ENCODE data around the gene PAFAH1B1. TPM values are rescaled to one million over a fixed set of nuclear protein-coding genes. Genes with fewer than 3 reads are reported as not detected.
A peak's percentile ranks its signal among the peaks of the same experiment; 100 is the strongest.
"Not testable (repeated sequence)": the region's sequence is repeated elsewhere in the genome, so short reads cannot be mapped to it uniquely, and the experiment has no call there.

PAFAH1B1 gene
- polyA plus RNA-seq, 2 donors = 36.6 to 40.7 TPM

DNA sequence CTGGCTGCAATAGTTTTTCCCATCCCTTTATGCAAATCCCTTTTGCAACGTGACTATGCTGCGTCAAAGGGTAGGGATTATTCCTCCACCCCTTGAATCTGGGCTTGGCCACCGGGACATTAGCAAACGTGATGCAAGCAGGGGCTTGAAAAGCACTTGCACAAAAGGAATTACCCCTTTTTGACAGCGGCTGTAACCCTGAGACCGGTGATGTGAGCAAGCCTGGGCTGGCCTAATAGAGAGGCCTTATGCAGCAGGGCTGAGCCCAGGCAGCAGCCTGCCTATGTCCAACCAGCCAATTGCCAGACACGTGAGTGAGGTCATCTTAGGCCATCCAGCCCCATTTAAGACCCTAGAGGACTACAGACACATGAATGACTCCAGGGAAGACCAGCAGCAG is 30.4 kb upstream of the PAFAH1B1 start:
- WGBS, 2 donors = 40 to 55% methylated on average over 7 of the region's 7 CpGs
- H3K27ac ChIP-seq (ENCODE audit: low read depth in 2 of 2, low read length in 1 of 2) = peak overlapping the region; percentile 65 to 94

DNA sequence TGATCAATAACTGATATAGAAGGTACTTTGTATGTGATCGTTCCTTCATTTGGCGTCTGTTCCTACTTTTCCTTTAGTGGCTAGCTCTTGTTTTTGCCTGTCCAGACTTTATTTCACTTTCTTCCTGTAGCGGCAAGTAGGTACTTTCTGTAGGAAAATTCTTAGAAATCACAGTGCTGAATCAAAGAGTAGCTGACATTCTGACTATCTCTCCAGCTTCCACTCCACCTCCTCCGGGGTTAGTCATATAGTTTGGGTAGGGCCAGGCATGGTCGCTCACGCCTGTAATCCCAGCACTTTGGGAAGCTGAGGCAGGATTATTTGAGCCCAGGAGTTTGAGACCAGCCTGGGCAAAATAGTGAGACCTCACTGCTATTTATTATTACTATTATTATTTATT is 29.9 kb upstream of the PAFAH1B1 start:
- Histone ChIP-seq H3K9me3 (ENCODE audit: control insufficient read depth in 2 of 2, insufficient read depth in 1 of 2, low read depth in 1 of 2, low read length in 1 of 2) (no peaks in the 10 kb centered on the region), H3K4me1 (ENCODE audit: control insufficient read depth in 2 of 2, insufficient read depth in 2 of 2, low read length in 1 of 2) (no peaks in the 10 kb centered on the region), H3K36me3 (ENCODE audit: control insufficient read depth in 2 of 2, insufficient read depth in 2 of 2, low read length in 1 of 2) (no peaks in the 10 kb centered on the region), H3K4me3 (ENCODE audit: low read depth in 1 of 2, low read length in 2 of 2) (no peak overlapping the region), H3K27me3 (ENCODE audit: control insufficient read depth in 1 of 2, insufficient read depth in 2 of 2, low read length in 2 of 2) (no peaks in the 10 kb centered on the region), H3K27ac (ENCODE audit: low read depth in 2 of 2, low read length in 1 of 2) (peak overlapping the region; percentile 65 to 94)
- 50 to 62% methylated on average over 6 of the region's 6 CpGs for WGBS, 2 donors

More for the DNA sequence above, 30.4 kb upstream of the PAFAH1B1 start:
- Histone ChIP-seq H3K27me3 (ENCODE audit: control insufficient read depth in 1 of 2, insufficient read depth in 2 of 2, low read length in 2 of 2) (no peaks in the 10 kb centered on the region), H3K9me3 (ENCODE audit: control insufficient read depth in 2 of 2, insufficient read depth in 1 of 2, low read depth in 1 of 2, low read length in 1 of 2) (no peaks in the 10 kb centered on the region), H3K4me3 (ENCODE audit: low read depth in 1 of 2, low read length in 2 of 2) (no peak overlapping the region), H3K36me3 (ENCODE audit: control insufficient read depth in 2 of 2, insufficient read depth in 2 of 2, low read length in 1 of 2) (no peaks in the 10 kb centered on the region), H3K4me1 (ENCODE audit: control insufficient read depth in 2 of 2, insufficient read depth in 2 of 2, low read length in 1 of 2) (no peaks in the 10 kb centered on the region)

DNA sequence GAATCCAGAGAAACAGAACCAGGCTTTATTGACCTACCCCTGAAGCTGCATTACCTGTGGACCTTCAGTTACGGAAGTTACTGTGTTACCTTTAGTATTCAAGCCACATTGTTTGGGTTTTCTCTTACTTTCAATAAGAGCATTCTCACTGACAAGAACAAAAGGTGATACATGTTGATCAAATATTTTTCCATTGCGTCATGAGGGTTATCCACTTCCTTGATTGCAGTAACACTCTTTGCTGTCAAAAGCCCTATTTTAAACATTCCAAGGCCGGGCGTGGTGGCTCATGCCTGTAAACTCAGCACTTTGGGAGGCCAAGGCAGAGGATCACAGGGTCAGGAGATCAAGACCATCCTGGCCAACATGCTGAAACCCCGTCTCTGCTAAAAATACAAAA is 28.6 kb upstream of the PAFAH1B1 start:
- no peaks in the 10 kb centered on the region for H3K36me3 ChIP-seq (ENCODE audit: control insufficient read depth in 2 of 2, insufficient read depth in 2 of 2, low read length in 1 of 2)
- 50 to 62% methylated on average over 5 of the region's 5 CpGs for WGBS, 2 donors
- H3K27ac ChIP-seq (ENCODE audit: low read depth in 2 of 2, low read length in 1 of 2) = peak overlapping the region; percentile 67 to 81
- no peaks in the 10 kb centered on the region for H3K9me3 ChIP-seq (ENCODE audit: control insufficient read depth in 2 of 2, insufficient read depth in 1 of 2, low read depth in 1 of 2, low read length in 1 of 2)
- H3K4me3 ChIP-seq (ENCODE audit: low read depth in 1 of 2, low read length in 2 of 2) = no peak overlapping the region
- no peaks in the 10 kb centered on the region for H3K4me1 ChIP-seq (ENCODE audit: control insufficient read depth in 2 of 2, insufficient read depth in 2 of 2, low read length in 1 of 2)
- H3K27me3 ChIP-seq (ENCODE audit: control insufficient read depth in 1 of 2, insufficient read depth in 2 of 2, low read length in 2 of 2) = no peaks in the 10 kb centered on the region

DNA sequence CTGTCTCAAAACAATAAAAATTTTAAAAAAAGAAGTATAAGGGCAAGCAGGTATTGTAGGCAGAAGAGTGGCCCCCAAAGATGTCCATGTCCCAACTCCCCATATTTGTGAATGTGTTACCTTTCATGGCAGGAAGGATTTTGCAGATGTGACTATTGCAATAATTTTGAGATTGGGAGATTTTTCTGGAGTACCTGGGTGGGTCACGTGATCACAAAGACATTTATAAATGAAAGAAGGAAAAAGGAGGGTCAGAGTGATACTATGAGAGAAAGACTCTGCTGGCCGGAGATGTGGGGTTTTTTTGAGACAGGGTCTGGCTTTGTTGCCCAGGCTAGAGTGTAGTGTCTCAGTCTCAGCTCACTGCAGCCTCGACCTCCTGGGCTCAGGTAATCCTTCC is 27.4 kb upstream of the PAFAH1B1 start:
- Histone ChIP-seq H3K9me3 (ENCODE audit: control insufficient read depth in 2 of 2, insufficient read depth in 1 of 2, low read depth in 1 of 2, low read length in 1 of 2) (no peaks in the 10 kb centered on the region), H3K27ac (ENCODE audit: low read depth in 2 of 2, low read length in 1 of 2) (no peak overlapping the region), H3K27me3 (ENCODE audit: control insufficient read depth in 1 of 2, insufficient read depth in 2 of 2, low read length in 2 of 2) (no peaks in the 10 kb centered on the region), H3K36me3 (ENCODE audit: control insufficient read depth in 2 of 2, insufficient read depth in 2 of 2, low read length in 1 of 2) (no peaks in the 10 kb centered on the region), H3K4me3 (ENCODE audit: low read depth in 1 of 2, low read length in 2 of 2) (no peak overlapping the region), H3K4me1 (ENCODE audit: control insufficient read depth in 2 of 2, insufficient read depth in 2 of 2, low read length in 1 of 2) (no peaks in the 10 kb centered on the region)
- 82 to 93% methylated on average over 3 of the region's 3 CpGs for WGBS, 2 donors

DNA sequence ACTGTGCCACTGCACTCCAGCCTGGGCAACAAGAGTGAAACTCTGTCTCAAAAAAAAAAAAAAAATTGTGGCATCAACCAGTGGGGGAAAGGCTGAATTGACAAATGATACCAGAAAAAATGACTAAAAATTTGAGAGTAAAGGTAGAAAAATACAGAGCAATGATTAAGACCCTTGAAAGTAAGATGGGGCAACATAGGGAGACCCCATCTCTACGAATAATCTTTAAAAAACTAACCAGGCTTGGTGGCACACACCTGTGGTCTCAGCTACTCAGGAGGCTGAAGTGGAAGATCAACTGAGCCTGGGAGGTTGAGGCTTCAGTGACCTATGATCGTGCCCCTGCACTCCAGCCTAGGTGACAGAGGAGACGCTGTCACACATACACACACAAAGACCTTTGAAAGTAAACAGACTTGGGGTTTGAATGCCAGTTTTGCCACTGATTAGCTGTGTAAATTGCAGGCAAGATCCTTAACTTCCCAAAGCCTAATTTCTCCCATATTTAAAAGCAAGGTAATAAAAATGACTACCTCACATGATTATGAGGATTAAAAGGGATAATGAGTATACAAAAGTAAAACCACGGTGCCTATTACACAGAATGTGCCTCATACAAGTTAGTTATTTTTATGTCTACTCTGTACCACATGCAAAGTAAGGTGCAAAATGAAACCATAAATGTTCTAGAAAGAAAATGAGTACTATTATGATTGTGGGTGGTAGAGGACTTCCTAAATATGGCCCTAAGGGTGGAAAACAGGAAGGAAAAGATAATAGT is 21.7 kb upstream of the PAFAH1B1 start:
- Histone ChIP-seq H3K27me3 (ENCODE audit: control insufficient read depth in 1 of 2, insufficient read depth in 2 of 2, low read length in 2 of 2) (no peaks in the 10 kb centered on the region), H3K27ac (ENCODE audit: low read depth in 2 of 2, low read length in 1 of 2) (no peak overlapping the region), H3K4me1 (ENCODE audit: control insufficient read depth in 2 of 2, insufficient read depth in 2 of 2, low read length in 1 of 2) (no peaks in the 10 kb centered on the region), H3K4me3 (ENCODE audit: low read depth in 1 of 2, low read length in 2 of 2) (no peak overlapping the region), H3K9me3 (ENCODE audit: control insufficient read depth in 2 of 2, insufficient read depth in 1 of 2, low read depth in 1 of 2, low read length in 1 of 2) (no peaks in the 10 kb centered on the region), H3K36me3 (ENCODE audit: control insufficient read depth in 2 of 2, insufficient read depth in 2 of 2, low read length in 1 of 2) (no peaks in the 10 kb centered on the region)
- 57 to 63% methylated on average over 4 of the region's 4 CpGs for WGBS, 2 donors

DNA sequence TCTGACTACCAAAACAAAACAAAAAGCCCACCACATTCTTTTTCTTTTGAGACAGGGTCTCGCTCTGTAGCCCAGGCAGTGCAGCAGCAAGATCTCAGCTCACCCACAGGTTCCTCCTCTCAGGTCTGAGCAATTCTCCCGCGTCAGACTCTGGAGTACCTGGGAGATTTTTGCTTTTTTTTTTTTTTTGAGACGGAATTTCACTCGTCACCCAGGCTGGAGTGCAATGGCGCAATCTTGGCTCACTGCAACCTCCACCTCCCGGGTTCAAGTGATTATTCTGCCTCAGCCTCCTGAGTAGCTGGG is 21.2 kb upstream of the PAFAH1B1 start:
- H3K4me1 ChIP-seq (ENCODE audit: control insufficient read depth in 2 of 2, insufficient read depth in 2 of 2, low read length in 1 of 2); H3K9me3 ChIP-seq (ENCODE audit: control insufficient read depth in 2 of 2, insufficient read depth in 1 of 2, low read depth in 1 of 2, low read length in 1 of 2); H3K36me3 ChIP-seq (ENCODE audit: control insufficient read depth in 2 of 2, insufficient read depth in 2 of 2, low read length in 1 of 2); H3K27me3 ChIP-seq (ENCODE audit: control insufficient read depth in 1 of 2, insufficient read depth in 2 of 2, low read length in 2 of 2); H3K4me3 ChIP-seq (ENCODE audit: low read depth in 1 of 2, low read length in 2 of 2); H3K27ac ChIP-seq (ENCODE audit: low read depth in 2 of 2, low read length in 1 of 2): not testable (repeated sequence)
- WGBS, 2 donors = 75 to 83% methylated on average over 6 to 7 of the region's 7 CpGs

DNA sequence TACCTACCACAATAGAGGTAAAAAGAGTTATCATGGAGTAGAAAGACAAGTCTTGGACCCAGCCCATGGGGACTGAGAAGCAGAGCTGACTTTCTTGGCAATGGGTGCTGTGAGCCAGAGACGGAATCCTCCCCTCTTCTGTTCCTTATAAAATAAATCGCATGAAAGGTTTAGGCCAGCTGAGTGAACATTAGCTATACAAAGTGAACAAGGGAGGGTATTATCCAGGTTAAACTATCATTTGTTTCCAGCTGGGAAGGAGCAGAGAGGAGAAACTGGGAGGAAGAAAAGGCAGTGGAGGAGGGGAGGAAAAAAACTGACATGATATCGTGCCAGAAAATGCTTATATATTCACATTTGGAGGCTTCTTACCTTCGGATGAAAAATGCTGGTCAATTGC is 13.3 kb upstream of the PAFAH1B1 start:
- no peaks in the 10 kb centered on the region for H3K27me3 ChIP-seq (ENCODE audit: control insufficient read depth in 1 of 2, insufficient read depth in 2 of 2, low read length in 2 of 2)
- H3K4me1 ChIP-seq (ENCODE audit: control insufficient read depth in 2 of 2, insufficient read depth in 2 of 2, low read length in 1 of 2) = no peaks in the 10 kb centered on the region
- H3K27ac ChIP-seq (ENCODE audit: low read depth in 2 of 2, low read length in 1 of 2) = no peak overlapping the region
- H3K36me3 ChIP-seq (ENCODE audit: control insufficient read depth in 2 of 2, insufficient read depth in 2 of 2, low read length in 1 of 2) = no peaks in the 10 kb centered on the region
- no peak overlapping the region for H3K4me3 ChIP-seq (ENCODE audit: low read depth in 1 of 2, low read length in 2 of 2)
- 52 to 58% methylated on average over 4 of the region's 4 CpGs for WGBS, 2 donors
- H3K9me3 ChIP-seq (ENCODE audit: control insufficient read depth in 2 of 2, insufficient read depth in 1 of 2, low read depth in 1 of 2, low read length in 1 of 2) = peaks cover 0 to 2% of the 10 kb centered on the region in 2 donors

DNA sequence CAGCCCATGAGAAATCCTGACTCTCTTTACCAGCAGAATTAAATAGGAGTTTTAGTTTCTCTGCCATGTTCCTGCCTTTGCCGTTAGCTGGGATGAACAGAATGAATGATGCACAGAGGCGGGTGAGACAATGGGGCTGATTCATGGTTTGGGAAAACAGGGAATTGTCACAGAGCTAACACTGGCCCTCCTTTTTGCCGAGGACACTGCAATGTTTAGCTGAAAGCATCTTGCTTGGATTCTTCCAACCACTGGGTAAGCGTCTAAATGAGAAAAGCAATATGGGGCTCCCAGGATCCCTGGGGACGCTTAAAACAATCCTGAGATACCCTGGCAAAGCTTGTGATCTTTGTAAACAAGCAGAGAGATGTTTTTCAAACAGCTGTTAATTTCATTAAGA is 12.8 kb upstream of the PAFAH1B1 start:
- Histone ChIP-seq H3K36me3 (ENCODE audit: control insufficient read depth in 2 of 2, insufficient read depth in 2 of 2, low read length in 1 of 2) (no peaks in the 10 kb centered on the region), H3K27ac (ENCODE audit: low read depth in 2 of 2, low read length in 1 of 2) (no peak overlapping the region), H3K4me1 (ENCODE audit: control insufficient read depth in 2 of 2, insufficient read depth in 2 of 2, low read length in 1 of 2) (no peaks in the 10 kb centered on the region), H3K4me3 (ENCODE audit: low read depth in 1 of 2, low read length in 2 of 2) (no peak overlapping the region), H3K9me3 (ENCODE audit: control insufficient read depth in 2 of 2, insufficient read depth in 1 of 2, low read depth in 1 of 2, low read length in 1 of 2) (peaks cover 0 to 2% of the 10 kb centered on the region in 2 donors), H3K27me3 (ENCODE audit: control insufficient read depth in 1 of 2, insufficient read depth in 2 of 2, low read length in 2 of 2) (no peaks in the 10 kb centered on the region)
- WGBS, 2 donors = 59 to 62% methylated on average over 5 of the region's 5 CpGs

DNA sequence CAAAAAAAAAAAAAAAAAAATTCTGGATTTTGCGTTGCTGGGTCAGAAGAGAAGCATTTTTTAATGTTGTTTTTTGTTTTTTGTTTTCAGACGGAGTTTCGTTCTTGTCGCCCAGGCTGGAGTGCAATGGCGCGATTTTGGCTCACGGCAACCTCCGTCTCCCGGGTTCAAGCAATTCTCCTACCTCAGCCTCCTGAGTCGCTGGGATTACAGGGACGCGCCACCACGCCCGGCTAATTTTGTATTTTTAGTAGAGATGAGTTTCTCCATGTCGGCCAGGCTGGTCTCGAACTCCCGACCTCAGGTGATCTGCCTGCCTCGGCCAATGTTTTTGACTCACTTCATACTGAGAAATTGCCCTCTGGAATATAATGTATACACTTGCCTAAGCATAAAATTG is 11.0 kb upstream of the PAFAH1B1 start:
- H3K27ac ChIP-seq (ENCODE audit: low read depth in 2 of 2, low read length in 1 of 2) = no peak overlapping the region
- 97% methylated on average over 18 of the region's 18 CpGs for WGBS, 2 donors
- no peaks in the 10 kb centered on the region for H3K36me3 ChIP-seq (ENCODE audit: control insufficient read depth in 2 of 2, insufficient read depth in 2 of 2, low read length in 1 of 2)
- H3K4me3 ChIP-seq (ENCODE audit: low read depth in 1 of 2, low read length in 2 of 2) = no peak overlapping the region
- H3K9me3 ChIP-seq (ENCODE audit: control insufficient read depth in 2 of 2, insufficient read depth in 1 of 2, low read depth in 1 of 2, low read length in 1 of 2) = peaks cover 0 to 2% of the 10 kb centered on the region in 2 donors
- H3K4me1 ChIP-seq (ENCODE audit: control insufficient read depth in 2 of 2, insufficient read depth in 2 of 2, low read length in 1 of 2) = no peaks in the 10 kb centered on the region
- no peaks in the 10 kb centered on the region for H3K27me3 ChIP-seq (ENCODE audit: control insufficient read depth in 1 of 2, insufficient read depth in 2 of 2, low read length in 2 of 2)

DNA sequence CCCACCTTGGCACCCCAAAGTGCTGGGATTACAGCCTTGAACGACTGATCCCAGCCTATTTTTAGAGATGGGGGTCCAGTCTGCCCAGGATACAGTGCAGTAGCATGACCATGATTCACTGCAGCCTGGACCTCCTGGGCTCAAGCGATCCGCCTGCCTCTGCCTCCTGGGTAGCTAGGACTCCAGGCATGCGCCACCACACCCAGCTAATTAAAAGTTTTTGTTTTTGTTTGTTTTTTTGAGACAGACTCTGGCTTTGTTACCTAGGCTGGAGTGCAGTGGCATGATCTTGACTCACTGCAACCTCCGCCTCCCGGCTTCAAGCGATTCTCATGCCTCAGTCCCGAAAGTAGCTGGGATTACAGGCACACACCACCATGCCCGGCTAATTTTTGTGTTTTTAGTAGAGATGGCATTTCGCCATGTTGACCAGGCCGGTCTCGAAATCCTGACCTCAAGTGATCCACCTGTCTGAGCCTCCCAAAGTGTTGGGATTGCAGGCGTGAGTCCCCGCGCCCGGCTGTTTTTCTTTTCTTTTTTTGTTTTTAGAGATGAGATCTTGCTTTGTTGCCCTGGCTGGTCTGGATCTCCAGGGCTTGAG is 2.3 kb upstream of the PAFAH1B1 start:
- H3K27ac ChIP-seq (ENCODE audit: low read depth in 2 of 2, low read length in 1 of 2) = no peak overlapping the region
- 95% methylated on average over 16 of the region's 16 CpGs for WGBS, 2 donors
- H3K36me3 ChIP-seq (ENCODE audit: control insufficient read depth in 2 of 2, insufficient read depth in 2 of 2, low read length in 1 of 2) = no peaks in the 10 kb centered on the region
- no peaks in the 10 kb centered on the region for H3K9me3 ChIP-seq (ENCODE audit: control insufficient read depth in 2 of 2, insufficient read depth in 1 of 2, low read depth in 1 of 2, low read length in 1 of 2)
- no peaks in the 10 kb centered on the region for H3K27me3 ChIP-seq (ENCODE audit: control insufficient read depth in 1 of 2, insufficient read depth in 2 of 2, low read length in 2 of 2)
- H3K4me1 ChIP-seq (ENCODE audit: control insufficient read depth in 2 of 2, insufficient read depth in 2 of 2, low read length in 1 of 2) = no peaks in the 10 kb centered on the region
- no peak overlapping the region for H3K4me3 ChIP-seq (ENCODE audit: low read depth in 1 of 2, low read length in 2 of 2)

All from esophagus (tissue), 2 donors.